GM12875 (cell line): Measurements from ENCODE around the gene CHCT1.
"Not testable (repeated sequence)": the region's sequence is repeated elsewhere in the genome, so short reads cannot be mapped to it uniquely, and the experiment has no call there.

Experiments
- H3K4me3 ChIP-seq: one replicate; pipeline ENCODE4 v1.5.1; 2011; ENCODE audit warnings: low read depth, low read length, control low read depth
- CTCF ChIP-seq: IDR thresholded peaks from 2 replicates; pipeline ENCODE4 v1.5.1; 2011; ENCODE audit warnings: low read depth, mild to moderate bottlenecking, control low read depth, inconsistent platforms, low read length, moderate library complexity, borderline replicate concordance; ENCODE audit not compliant: insufficient read depth

Gene CHCT1

GRCh38 chr17:60421273-60422161 is 772 bp upstream of the CHCT1 start:
- H3K4me3 ChIP-seq, result peak overlapping the region; percentile 54
- peak; percentile 73 for TF ChIP-seq CTCF

GRCh38 chr17:60423865-60424264 is 1.6 kb downstream of the CHCT1 start:
- TF ChIP-seq CTCF, result no peak
- no peak overlapping the region for H3K4me3 ChIP-seq

GRCh38 chr17:60425626-60426025 is 3.3 kb downstream of the CHCT1 start:
- TF ChIP-seq CTCF, result no peak
- H3K4me3 ChIP-seq, result no peak overlapping the region

- no peak overlapping the region for H3K4me3 ChIP-seq
- no peak for TF ChIP-seq CTCF
These were observed 4.3 kb downstream of the CHCT1 start for GRCh38 chr17:60426596-60426995.

- H3K4me3 ChIP-seq, result not testable (repeated sequence)
These were observed 6.2 kb downstream of the CHCT1 start for GRCh38 chr17:60428491-60428890.

- not testable (repeated sequence) for H3K4me3 ChIP-seq
These were observed 8.3 kb downstream of the CHCT1 start for GRCh38 chr17:60430561-60430960.

- not testable (repeated sequence) for H3K4me3 ChIP-seq
These were observed 11.0 kb downstream of the CHCT1 start for GRCh38 chr17:60433021-60433997.

- H3K4me3 ChIP-seq, result no peak overlapping the region
- peak; percentile 73 for TF ChIP-seq CTCF
These were observed 13.2 kb downstream of the CHCT1 start for GRCh38 chr17:60435244-60436167.
